K562 (cell line): ENCODE results near the gene CTIF. TPM values are rescaled to one million over a fixed set of nuclear protein-coding genes. Genes with fewer than 3 reads are reported as not detected.

Source experiments
- DEAF1 ChIP-seq: fragments of 450-650 bp; formaldehyde crosslinking; IDR thresholded peaks from 2 replicates; pipeline ENCODE4 v1.4.0; 2020; ENCODE audit warnings: mild to moderate bottlenecking, moderate library complexity
- MBD1 ChIP-seq: fragments of 250-450 bp; sonication (Bioruptor Pico); IDR thresholded peaks from 2 replicates; pipeline ENCODE4 v1.8.0; 2022; ENCODE audit warnings: inconsistent platforms
- MEIS2 ChIP-seq: fragments of 450-650 bp; IDR thresholded peaks from 2 replicates; pipeline ENCODE4 v1.6.1; 2014; ENCODE audit warnings: mild to moderate bottlenecking; ENCODE audit not compliant: partially characterized antibody
- TEAD2 ChIP-seq: fragments of 450-650 bp; IDR thresholded peaks from 2 replicates; pipeline ENCODE4 v1.6.1; 2016; ENCODE audit warnings: missing genetic modification characterization, control low read depth, missing compliant biosample characterization
- ZNF197 ChIP-seq: fragments of 200-800 bp; sonication (Bioruptor generic); IDR thresholded peaks from 2 replicates; pipeline ENCODE4 v1.6.1; 2016; ENCODE audit warnings: low read depth, missing genetic modification characterization, missing compliant biosample characterization
- ZNF75A ChIP-seq: fragments of 450-650 bp; formaldehyde crosslinking; IDR thresholded peaks from 2 replicates; pipeline ENCODE4 v1.4.0; 2020; ENCODE audit warnings: mild to moderate bottlenecking
- polyA plus RNA-seq, 8 experiments: library from polyadenylated mRNA; depleted of rRNA in 4 of 8; stranded (reverse) in 5 of 8; unstranded in 3 of 8; fragments of >200 nt; fragmentation: Nextera tagmentation in 2 of 8; fragmentation: Illumina TruSeq in 1 of 8; extraction: Ambion mirVana in 2 of 8; extraction: Trizol in 1 of 8; gene quantifications; 2 replicates each; pipeline versions ENCODE4 v1.2.1 to v1.2.3, GENCODE V29; 2011 to 2014; ENCODE audit warnings: inconsistent platforms in 1 of 8, missing spikeins in 1 of 8
- total RNA-seq, 7 experiments: library from RNA; depleted of rRNA in 6 of 7; stranded (reverse); fragments of >200 nt in 6 of 7; fragmentation: Illumina TruSeq in 2 of 7; extraction: Trizol in 2 of 7; gene quantifications; 2 replicates each; pipeline versions ENCODE4 v1.2.1 to v1.2.3, GENCODE V29; 2011 to 2021; ENCODE audit warnings: low replicate concordance in 1 of 7
- TF ChIP-seq, protein P1 (sequence below): fragments of 450-650 bp; IDR thresholded peaks from 2 replicates; pipeline ENCODE4 v1.6.1; 2016; ENCODE audit warnings: low read depth
- TF ChIP-seq, protein P2 (sequence below): fragments of 450-650 bp; IDR thresholded peaks from 2 replicates; pipeline ENCODE4 v1.6.1; 2016; ENCODE audit warnings: mild to moderate bottlenecking
- TF ChIP-seq, protein P3 (sequence below): fragments of 250-450 bp; sonication (Bioruptor Pico); IDR thresholded peaks from 2 replicates; pipeline ENCODE4 v1.8.0; 2022; ENCODE audit warnings: moderate library complexity, mild to moderate bottlenecking, inconsistent platforms

CTIF gene
- total and polyA plus RNA-seq, 9 of the 15 experiments (the other 6 are each of a cell fraction or from before 2014, with no cell fraction given): 0.17 to 11.5 (median 2.2) TPM

DNA sequence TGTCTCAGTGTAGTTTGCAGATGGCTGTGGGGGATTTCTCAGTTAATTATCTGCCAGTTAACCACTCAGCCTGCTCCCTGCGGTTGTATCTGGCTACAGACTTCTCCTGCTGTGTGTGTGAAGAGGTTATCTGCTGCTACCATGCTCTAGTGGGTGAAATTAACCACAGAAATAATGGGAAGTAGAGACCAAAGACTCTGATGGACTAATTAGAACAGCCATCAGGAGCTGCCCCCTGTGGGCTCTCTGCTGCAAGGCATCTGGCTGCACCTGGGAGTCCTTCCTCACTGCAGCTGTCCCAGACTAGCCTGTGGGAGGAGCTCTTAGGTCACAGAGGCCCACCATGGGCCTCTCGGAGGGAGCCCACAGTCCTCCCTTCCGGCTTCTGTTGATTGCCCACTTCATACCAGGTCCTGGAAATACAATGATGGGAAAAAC is 66.6 kb downstream of the CTIF start (continued):
- TF ChIP-seq, protein P1, sequence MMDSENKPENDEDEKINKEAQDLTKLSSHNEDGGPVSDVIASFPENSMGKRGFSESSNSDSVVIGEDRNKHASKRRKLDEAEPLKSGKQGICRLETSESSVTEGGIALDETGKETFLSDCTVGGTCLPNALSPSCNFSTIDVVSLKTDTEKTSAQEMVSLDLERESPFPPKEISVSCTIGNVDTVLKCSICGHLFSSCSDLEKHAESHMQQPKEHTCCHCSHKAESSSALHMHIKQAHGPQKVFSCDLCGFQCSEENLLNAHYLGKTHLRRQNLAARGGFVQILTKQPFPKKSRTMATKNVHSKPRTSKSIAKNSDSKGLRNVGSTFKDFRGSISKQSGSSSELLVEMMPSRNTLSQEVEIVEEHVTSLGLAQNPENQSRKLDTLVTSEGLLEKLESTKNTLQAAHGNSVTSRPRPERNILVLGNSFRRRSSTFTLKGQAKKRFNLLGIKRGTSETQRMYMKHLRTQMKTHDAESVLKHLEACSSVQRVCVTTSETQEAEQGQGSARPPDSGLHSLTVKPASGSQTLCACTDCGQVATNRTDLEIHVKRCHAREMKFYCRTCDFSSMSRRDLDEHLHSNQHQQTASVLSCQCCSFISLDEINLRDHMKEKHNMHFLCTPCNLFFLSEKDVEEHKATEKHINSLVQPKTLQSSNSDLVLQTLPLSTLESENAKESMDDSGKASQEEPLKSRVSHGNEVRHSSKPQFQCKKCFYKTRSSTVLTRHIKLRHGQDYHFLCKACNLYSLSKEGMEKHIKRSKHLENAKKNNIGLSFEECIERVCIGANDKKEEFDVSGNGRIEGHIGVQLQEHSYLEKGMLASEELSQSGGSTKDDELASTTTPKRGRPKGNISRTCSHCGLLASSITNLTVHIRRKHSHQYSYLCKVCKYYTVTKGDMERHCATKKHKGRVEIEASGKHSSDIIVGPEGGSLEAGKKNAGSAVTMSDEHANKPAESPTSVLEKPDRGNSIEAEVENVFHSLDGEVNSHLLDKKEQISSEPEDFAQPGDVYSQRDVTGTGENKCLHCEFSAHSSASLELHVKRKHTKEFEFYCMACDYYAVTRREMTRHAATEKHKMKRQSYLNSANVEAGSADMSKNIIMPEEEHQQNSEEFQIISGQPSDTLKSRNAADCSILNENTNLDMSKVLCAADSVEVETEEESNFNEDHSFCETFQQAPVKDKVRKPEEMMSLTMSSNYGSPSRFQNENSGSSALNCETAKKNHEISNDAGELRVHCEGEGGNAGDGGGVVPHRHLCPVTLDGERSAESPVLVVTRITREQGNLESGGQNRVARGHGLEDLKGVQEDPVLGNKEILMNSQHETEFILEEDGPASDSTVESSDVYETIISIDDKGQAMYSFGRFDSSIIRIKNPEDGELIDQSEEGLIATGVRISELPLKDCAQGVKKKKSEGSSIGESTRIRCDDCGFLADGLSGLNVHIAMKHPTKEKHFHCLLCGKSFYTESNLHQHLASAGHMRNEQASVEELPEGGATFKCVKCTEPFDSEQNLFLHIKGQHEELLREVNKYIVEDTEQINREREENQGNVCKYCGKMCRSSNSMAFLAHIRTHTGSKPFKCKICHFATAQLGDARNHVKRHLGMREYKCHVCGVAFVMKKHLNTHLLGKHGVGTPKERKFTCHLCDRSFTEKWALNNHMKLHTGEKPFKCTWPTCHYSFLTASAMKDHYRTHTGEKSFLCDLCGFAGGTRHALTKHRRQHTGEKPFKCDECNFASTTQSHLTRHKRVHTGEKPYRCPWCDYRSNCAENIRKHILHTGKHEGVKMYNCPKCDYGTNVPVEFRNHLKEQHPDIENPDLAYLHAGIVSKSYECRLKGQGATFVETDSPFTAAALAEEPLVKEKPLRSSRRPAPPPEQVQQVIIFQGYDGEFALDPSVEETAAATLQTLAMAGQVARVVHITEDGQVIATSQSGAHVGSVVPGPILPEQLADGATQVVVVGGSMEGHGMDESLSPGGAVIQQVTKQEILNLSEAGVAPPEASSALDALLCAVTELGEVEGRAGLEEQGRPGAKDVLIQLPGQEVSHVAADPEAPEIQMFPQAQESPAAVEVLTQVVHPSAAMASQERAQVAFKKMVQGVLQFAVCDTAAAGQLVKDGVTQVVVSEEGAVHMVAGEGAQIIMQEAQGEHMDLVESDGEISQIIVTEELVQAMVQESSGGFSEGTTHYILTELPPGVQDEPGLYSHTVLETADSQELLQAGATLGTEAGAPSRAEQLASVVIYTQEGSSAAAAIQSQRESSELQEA: no peak
- TF ChIP-seq ZNF75A (CRISPR knock-in tag) (no peak), MBD1 (CRISPR knock-in tag) (no peak), MEIS2 (no peak), TEAD2 (tag) (no peak), DEAF1 (CRISPR knock-in tag) (peak; percentile 55; the same call in 1 of the 2 replicates), ZNF197 (CRISPR knock-in tag) (no peak)
- TF ChIP-seq, protein P2, sequence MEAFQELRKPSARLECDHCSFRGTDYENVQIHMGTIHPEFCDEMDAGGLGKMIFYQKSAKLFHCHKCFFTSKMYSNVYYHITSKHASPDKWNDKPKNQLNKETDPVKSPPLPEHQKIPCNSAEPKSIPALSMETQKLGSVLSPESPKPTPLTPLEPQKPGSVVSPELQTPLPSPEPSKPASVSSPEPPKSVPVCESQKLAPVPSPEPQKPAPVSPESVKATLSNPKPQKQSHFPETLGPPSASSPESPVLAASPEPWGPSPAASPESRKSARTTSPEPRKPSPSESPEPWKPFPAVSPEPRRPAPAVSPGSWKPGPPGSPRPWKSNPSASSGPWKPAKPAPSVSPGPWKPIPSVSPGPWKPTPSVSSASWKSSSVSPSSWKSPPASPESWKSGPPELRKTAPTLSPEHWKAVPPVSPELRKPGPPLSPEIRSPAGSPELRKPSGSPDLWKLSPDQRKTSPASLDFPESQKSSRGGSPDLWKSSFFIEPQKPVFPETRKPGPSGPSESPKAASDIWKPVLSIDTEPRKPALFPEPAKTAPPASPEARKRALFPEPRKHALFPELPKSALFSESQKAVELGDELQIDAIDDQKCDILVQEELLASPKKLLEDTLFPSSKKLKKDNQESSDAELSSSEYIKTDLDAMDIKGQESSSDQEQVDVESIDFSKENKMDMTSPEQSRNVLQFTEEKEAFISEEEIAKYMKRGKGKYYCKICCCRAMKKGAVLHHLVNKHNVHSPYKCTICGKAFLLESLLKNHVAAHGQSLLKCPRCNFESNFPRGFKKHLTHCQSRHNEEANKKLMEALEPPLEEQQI: no peak
- TF ChIP-seq, protein P3, sequence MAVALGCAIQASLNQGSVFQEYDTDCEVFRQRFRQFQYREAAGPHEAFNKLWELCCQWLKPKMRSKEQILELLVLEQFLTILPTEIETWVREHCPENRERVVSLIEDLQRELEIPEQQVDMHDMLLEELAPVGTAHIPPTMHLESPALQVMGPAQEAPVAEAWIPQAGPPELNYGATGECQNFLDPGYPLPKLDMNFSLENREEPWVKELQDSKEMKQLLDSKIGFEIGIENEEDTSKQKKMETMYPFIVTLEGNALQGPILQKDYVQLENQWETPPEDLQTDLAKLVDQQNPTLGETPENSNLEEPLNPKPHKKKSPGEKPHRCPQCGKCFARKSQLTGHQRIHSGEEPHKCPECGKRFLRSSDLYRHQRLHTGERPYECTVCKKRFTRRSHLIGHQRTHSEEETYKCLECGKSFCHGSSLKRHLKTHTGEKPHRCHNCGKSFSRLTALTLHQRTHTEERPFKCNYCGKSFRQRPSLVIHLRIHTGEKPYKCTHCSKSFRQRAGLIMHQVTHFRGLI (CRISPR knock-in tag): no peak
